ENCODE data around the gene P3R3URF.
A peak's percentile ranks its signal among the peaks of the same experiment; 100 is the strongest.

P3R3URF gene

DNA sequence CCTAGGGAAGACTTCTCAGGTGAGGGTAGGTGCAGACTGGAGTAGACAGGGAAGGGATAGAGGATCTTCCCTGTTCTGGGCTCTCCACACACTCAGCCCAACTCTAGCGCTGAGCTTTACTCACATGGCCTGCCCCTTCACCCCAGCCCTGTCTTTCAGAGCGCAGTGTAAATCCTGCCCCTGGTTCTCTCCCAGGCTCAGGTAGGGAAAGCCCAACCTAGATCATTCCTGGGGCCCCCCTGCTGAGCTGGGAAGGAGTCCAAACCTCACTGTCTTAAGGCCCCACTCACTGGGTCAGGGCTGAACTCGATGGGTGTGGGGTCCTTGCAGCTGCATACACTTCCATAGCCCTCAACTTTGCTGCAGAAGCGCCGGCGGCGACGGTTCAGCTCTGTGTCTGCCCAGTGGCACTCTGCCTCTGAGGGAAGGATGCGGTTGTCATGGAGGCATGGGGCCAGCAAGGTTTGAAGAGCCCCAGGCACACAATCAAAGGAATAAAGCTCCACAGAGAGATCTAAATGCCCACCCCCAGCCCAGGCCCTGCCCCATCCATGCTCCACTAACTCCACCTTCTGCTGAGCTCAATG, 17.8 kb upstream of the P3R3URF start:
- DNase-seq (ENCODE audit: low read depth): no peak

DNA sequence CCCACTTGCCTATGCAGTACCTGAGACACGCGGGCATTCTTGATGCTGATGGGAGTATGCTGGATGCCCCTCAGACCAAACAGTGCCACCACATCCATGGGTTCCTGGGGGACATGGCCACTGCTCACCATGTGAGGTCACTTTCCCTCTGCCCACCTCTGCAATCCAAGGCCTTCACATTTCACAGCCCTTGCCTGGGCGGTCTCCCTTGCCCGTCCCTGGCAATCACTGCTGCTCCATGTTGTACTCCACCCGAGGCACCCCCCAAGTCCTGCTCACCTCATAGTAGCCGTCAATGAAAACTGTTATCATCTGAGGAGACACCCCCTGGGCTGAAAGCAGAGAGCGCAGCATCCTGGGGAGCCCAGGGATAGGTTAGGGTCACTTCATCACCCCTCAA, 17.0 kb upstream of the P3R3URF start:
- no peak for DNase-seq (ENCODE audit: low read depth)

DNA sequence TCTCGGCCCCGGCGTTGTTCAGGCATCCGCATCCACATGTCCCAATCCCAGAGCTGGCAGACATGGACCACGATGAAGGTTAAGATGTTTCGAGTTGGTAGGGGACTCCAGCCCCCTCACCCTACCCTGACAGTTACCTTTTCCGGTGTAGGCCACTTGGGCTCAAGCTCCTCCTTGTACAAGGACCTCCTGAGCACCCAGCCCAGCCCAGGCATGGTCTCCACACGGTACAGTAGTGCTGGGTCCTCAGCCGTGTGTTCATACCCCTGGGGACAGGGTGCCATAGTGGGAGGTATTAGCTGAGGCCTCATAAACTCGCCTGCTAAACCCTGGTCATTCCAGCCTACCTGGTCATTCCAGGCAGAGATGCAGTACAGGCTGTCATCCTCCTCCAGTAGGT, 15.9 kb upstream of the P3R3URF start:
- DNase-seq (ENCODE audit: low read depth): no peak

DNA sequence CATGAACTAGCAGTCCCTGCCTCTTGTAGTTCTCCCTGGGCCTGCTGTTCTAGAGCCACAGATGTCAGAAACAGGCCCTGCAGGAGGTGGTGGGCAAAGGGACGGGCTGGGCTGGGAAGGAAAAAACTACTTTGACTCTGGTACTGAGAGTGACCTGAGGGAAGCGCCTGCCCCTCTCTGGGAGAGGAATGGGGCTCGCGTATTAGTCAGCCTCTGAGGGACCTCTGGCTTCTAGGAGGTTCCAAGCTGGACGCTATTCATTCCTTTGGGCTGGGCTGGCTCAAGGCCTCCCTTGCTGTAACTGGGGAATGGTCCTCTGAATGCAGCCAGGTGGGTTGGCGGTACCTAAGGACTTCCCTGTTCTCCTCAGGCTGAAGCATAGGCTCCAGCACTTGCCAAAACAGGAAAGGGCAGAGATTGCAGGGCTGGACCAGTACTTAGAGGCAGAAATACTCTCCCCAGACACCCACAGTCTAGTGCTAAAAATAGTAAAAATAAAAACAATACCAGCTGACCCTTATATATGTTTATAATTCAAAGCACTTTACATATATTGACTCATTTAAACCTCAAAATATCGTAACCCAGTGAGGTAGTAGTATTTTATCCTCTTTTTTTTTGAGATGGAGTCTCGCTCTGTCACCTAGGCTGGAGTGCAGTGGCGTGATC, 14.9 kb upstream of the P3R3URF start:
- no peak for DNase-seq (ENCODE audit: low read depth)

DNA sequence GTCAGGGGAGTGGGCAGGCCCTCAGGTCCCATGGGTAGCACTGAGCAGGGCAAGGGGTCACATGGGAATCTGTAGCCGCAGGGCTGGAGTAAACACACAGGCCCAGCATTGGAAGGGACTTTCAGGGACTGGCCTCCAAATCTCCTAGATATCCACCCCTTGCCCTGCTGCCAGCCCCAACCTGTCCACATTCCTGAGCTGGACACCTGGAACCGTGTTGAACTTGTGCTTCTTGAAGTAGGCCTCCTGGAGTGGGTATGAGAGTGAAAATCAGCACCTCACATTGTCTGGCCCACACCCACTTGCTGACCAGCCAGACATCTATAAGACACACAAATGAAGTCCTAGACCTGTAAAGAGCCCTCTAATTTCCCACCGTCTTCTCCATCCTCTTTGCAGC, 14.3 kb upstream of the P3R3URF start:
- no peak for DNase-seq (ENCODE audit: low read depth)

DNA sequence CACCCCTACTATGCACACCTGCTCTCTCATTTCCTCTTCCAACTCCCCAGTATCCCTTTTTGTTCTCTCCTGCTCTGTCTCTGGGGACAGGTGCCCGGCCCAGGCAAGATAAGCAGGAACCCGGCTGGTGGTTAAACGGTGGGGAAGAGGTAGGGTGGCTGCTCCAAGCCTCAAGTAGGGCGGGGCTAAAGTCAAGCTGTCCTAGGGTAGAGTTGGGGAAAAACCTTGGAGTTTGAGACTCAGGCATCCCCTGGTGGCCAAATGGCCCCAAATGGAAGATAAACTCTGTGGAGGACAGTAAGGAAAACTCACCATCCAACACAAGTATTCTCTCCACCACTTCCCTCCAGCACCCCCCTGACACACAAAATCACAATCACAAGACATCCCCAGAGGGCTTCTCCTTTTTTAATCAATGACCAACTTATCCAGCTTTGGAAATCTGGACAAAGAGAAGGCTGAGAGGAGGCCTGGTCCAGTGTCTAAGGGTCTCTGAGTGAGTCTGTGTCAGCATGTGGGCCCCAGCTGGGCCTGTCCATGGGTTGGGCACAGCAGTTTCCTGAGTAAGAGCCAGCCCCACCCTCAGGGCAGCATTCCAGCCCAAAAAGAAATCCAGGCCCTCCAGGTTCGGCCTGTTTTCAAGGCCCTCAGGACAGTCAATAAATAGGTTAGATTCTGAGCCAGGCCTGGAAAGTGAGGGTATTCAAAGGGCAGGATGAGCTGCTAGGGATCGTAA, 12.2 kb upstream of the P3R3URF start:
- DNase-seq (ENCODE audit: low read depth): peak; percentile 23

DNA sequence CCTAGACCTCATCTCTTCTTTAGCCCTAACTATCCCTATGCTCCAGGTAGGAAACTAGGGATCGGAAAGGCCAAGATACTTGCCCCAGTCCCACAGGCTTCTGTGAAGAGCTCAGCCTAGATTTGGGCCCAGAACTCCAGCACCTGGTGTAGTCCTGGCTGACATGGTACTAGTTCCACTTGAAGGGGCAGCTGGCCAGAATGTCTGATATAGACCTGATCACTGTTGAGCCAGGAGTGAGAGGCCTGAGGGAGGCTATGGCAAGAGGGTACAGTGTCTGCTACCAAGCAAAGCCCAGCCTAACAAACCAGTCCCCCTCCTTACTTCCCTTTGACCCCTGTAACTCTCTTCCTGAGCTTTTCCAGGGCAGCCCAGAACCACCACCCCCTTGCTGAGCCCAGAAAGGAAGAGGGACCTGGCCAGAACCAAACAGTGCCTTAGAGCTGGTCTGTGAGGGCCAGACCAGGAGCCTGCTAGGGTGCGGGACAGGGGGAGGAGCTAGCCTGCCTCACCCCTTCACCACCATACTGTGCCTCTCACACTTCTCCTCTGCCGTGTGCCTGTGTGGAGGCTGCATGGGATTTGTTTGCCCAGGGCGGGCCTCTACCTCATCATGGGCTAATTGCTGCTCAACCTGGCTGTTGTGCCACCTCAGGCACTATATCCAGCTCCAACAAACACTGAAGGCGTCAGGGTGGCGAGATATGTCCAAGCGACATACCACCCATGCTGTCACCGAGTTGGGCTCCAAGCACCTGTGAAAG, 11.0 kb upstream of the P3R3URF start:
- no peak for DNase-seq (ENCODE audit: low read depth)

DNA sequence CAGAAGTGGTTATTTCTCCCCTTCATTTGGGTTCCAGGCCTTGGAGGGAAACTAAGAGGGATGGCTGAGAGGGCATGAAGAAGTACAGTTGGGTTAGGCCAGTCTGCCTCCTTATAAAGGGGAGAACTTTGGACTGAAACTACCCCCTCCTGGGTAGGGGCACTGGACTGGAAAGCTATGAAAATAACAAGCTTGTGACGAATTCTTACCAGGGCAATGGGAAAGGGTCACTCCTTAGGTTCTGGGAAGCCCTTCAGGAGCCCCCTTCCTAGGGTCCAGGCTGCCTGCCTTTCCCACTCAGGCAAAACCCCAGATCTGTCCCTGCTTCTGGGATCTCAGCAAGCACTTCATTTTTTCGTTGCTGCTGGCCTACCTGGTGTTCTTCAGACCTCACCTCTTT, 9.8 kb upstream of the P3R3URF start:
- no peak for DNase-seq (ENCODE audit: low read depth)

DNA sequence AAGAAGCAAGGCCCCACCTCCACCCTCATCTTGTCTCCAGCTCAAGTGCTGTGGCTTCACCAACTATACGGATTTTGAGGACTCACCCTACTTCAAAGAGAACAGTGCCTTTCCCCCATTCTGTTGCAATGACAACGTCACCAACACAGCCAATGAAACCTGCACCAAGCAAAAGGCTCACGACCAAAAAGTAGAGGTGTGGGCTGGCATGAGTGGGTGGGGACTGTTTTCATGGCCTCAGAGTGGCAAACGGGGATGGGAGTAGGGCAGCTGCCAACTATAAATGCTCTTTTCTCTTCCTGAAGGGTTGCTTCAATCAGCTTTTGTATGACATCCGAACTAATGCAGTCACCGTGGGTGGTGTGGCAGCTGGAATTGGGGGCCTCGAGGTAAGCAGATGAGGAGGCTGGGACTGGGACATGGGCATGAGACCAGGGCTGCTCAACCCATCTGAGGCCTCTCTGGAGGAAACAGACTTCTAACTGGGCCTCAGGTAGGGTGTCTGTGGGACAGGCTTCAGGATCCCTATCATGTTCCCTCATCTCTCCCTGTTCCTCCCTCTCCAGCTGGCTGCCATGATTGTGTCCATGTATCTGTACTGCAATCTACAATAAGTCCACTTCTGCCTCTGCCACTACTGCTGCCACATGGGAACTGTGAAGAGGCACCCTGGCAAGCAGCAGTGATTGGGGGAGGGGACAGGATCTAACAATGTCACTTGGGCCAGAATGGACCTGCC, 8.8 kb upstream of the P3R3URF start:
- no peak for DNase-seq (ENCODE audit: low read depth)

DNA sequence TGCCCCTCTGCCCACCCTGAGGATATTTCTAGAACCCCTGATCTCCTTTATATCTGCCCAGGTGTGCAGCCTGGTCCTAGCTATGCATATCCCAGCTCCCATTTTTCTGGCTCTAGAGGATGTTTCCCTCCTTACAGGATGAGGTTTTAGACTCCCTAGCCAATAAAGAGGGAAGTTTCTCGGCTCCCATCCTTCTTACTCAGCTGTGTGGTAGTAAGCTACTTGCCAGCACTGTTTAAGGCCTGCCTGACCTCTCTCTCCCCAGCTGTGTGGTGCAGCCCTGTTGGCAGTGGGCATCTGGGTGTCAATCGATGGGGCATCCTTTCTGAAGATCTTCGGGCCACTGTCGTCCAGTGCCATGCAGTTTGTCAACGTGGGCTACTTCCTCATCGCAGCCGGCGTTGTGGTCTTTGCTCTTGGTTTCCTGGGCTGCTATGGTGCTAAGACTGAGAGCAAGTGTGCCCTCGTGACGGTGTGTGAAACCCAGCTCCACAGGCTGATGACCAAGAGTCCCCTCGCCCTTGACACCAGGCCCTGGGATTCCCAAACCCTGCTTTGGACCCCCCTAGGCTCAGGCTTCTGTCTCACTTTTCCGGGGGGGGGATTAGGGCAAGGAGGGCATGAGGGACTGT, 7.8 kb upstream of the P3R3URF start:
- DNase-seq (ENCODE audit: low read depth): no peak

DNA sequence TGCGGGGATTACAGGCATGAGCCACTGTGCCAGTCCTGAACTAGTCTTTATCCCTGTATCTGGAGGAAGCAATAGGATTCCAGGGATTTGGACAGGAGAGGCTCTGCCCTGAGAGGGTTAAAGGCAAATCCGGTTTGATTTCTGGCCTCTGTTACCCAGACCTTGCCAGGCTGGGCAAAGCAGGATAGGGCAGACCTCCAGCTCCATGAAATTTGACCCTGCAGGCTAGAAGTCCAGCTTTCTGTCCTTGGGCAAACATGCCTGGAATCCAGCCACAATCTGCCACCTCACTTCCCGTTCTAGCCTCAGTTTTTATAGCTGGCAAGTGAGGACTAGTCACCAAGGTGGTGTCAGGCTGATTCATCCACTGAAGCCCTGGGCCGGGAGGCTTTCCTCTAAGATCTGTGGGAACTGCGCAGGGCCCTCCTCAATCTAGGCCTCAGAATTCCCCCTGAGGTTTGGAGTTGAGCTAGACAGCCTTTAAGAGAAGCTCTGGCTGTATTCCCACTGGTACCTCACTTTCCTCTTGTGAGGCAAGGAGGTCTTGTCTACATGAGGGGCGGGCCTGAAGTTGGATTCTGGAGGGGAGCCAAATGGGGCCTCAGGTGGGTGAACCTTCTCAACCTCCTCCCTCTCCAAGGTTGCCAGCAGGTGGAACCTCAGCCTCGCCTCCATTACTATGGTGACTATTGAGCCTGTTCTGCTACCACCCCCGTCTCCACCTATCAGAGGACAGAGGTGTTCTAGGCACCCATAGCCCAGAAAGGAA, 7.0 kb upstream of the P3R3URF start:
- peak; percentile 98 for DNase-seq (ENCODE audit: low read depth)

DNA sequence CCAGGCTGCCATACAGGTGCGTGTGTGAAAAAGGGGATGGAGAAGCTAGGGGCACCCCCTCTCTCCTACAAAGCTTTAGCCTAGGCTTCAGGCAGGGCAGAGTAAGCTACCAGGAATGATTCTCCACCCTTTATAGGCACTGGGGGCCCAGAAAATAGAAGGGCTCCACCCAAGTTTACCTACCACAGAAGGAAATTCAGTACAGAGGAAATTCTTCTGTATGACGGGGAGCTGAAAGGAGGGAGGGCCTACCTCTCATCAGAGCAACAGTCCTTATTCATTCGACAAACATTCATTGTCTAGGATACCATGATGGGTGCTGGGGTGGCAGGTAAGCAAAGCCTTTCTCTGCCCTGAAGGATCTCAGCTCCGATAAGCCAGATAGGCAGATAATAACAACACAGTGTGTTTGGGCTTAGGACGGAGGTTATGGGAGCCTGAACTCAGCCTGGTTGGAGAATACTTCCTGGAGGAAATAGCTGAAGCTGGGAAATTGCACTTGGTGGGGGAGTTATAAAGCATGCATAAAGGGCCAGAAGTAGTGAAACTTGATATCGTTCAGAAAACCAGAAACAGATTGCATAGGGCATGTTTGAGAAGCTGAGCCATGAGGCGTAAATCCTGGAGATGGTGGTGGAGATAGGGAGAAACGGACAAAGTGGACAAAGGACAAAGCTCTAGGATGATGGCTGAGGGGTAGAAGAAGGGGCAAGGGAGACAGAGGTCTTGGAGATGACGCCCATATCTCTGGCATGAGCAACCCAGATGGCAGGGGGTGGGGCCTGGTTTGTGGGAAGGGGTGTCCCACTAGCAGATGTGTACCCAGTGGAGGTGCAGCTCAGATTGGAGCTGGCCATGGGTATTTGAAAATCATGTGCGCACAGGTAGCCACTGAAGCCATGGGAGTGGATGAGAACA, 5.3 kb upstream of the P3R3URF start:
- DNase-seq (ENCODE audit: low read depth): peak; percentile 83

DNA sequence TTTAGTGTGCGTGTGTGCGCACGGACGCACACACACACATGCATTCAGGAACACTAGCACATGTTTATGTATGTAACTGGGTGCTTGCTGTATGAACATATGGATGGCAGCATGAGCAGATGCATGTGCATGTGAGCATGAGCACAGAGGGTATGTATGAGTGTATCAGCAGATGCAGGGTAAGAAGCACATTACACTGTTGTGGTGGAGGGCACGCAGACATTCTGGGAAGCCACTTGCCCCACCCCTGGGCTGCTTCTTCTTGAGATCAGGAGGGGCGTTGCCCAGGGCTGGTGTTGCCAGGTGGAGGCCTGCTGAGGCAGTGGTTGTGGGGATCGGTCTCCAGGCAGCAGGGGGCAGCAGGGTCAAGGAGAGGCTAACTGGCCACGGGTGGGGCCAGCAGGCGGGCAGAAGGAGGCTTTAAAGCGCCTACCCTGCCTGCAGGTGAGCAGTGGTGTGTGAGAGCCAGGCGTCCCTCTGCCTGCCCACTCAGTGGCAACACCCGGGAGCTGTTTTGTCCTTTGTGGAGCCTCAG, 3.9 kb upstream of the P3R3URF start:
- DNase-seq (ENCODE audit: low read depth): no peak

DNA sequence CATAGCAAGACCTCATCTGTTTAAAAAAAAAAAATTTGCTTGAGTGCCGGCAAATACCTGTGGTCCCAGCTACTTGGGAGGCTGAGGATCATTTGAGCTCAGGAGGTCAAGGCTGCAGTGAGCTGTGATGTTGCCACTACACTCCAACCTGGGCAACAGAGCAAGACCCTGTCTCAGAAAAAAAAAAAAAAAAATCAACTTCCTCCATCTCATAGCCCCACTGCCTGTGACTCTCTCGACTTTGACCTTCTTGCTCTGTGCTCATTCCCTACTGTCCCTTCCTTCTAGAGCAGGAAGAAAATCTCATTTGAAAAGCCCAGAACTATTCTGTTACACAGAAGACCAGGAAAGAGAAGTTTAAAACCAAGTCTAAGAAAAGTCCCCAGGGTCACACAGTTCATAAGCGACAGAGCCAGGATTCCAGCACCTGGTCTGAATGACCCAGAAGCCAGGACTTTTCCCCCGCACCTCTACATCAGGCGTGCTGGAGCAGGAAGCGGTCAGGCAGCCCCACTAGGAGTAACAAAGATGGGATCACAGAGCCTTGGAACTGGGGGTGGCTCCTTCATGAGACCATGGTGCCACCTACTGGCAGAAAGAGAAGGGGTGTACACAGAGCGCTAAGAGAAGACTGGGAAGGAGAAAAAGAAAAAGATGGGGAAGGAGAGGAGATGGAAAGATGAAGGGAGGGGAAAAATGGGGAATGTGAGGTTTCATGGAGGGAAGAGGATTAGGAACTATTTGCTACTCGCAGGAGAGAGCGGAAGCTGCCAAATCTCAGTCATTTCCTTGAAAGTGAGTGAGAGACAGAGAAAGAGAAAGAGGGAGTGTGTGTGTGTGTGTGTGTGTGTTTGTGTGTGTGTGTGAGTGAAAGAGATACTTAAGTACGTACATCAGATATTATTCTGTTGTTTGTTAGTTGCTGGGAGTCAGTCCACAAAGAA, 3.1 kb upstream of the P3R3URF start:
- peak; percentile 79 for DNase-seq (ENCODE audit: low read depth)

DNA sequence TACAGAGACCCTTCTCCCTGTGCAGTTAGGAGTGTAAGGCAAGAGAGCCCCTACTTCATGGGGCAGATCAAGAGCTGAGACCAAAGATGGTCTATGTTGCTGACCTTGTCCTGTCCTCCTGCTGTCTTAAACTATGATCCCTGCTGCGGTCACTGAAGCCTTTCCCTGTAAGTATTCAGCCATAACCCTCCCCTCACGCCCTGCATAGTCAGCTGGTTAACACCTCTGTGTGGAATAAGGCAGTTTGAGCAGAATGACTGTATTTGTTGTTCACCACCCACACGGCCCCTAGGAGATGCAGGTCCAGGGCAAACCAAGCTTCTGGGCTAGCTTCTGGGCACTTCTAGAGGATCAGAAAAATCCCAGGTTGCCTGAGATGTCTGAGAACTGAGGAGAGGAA, 1.0 kb downstream of the P3R3URF start:
- DNase-seq (ENCODE audit: low read depth): no peak

DNA sequence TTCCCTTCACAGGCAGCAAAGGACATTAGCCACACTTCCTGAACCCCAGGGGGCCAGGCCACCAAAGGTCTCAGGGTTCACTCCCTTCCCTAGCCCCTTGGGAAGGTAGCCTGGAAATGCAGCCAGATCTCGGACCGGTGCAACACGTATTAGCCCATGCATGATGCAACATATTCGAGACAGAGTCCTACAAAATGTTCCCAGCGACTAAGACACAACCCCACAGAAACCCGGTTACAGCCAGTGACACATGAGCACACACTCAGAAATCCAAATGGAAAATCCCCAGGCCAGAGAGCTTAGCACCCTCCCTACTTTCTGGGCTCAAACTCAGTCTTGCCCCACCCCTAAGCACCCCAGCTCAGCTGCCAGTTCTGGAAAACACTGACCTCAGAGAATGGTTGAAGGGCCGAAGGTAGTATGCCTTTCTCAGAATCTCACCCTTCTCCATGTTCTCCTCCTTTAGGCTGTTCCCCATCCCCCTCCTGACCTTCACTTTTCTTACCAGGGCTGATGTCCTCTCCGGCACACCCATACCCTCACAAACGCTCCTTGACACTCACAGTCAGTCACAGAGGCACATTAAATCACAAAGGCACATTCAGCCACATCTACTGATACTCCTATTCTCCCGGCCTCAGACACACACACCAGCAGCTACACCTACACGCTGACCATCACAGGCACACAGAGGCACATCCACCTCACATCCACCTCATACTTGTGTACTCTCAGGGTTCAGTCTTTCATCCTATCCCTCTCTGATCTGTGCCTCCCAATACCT, 1.6 kb downstream of the P3R3URF start, which contains the start of gene TSPAN1:
TSS of gene TSPAN1 (plus strand) at position 640 of the 784 bp plus-strand sequence. CDS start 6,021 bp downstream, outside the sequence.
- DNase-seq (ENCODE audit: low read depth): peak; percentile 47

DNA sequence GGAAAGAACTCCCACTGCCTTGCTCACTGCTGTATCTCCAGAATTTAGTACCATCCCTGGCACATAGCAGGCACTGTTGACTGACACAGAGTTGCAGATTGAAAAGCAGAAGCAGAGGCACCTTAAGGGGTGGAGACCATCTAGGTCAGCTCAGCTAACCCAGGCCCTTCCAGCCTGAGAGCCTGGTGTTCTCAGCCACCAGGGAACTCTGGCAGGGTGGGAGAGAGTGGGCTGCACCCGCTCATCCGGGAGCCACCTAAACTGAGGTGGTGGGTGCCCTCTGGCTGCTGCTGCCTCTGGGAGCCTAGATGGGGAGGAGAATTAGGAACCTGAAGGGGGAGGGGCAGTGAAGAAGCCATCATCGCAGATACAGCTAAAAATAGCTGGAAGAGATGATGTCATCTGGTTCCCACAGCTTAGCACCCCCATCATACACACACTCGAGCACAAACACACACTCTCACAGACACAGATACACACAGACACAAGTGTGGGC, 2.9 kb downstream of the P3R3URF start:
- DNase-seq (ENCODE audit: low read depth): no peak

Measured in fibroblast of gingiva (primary cell).